ENCODE data around the gene CAMK2A. TPM values are rescaled to one million over a fixed set of nuclear protein-coding genes. Genes with fewer than 3 reads are reported as not detected.

Gene CAMK2A
- total RNA-seq, 6 experiments from 2014 or later = 0.10 to 0.26 (median 0.23) TPM; not detected in 3

DNA sequence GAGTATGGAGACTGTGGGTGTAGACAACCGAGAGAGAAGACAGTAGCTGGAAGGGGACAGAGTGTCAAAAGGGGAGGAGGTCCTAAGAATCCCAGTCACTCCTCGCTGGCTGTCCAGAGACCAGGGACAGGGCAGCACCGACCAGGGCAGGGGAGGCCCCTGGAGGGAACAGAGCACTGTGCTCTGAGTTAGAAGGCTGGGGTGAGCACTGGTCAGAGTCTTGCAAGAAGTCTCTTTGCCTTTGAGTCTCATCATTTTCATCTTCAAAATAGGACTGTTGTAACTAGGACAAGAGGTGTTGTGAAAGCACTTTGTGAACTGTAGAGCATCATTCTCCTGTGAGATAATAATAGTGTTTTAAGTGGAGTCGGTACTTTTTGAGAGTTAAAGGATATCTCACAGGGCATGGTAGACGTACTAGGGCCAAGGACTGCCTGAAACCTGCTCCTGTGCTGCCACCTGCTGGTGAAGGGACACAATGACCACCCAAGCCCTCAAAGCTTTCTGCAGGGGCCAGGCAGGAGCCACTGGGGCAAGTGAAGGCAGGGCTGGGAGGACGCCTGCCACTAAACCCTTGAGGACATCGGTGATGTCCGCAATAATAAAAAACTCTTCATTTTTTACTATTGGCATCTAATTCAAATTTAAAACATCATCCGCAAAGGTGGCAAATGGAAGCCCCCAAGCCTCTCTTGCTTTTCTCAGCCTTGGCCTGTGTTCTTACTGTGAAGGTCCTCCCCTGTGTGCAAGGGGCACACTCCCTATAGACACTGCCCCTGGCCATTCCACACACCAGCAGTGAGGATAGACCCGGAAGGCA, 71.5 kb downstream of the CAMK2A start:
- no peak overlapping the region for H3K4me3 ChIP-seq
- H3K27me3 ChIP-seq = no peaks in the 10 kb centered on the region
- H3K9me3 ChIP-seq = no peaks in the 10 kb centered on the region
- ATAC-seq (peak; percentile 91 to 99 (median 98)), DNase-seq (peak; percentile 82 to 86 (median 83))
- WGBS (ENCODE audit: insufficient coverage, low coverage, low lambda C conversion rate, missing lambda C conversion rate) = 27% methylated on average over 9 of the region's 10 CpGs
- no peaks in the 10 kb centered on the region for H3K36me3 ChIP-seq
- no peak overlapping the region for H3K27ac ChIP-seq
- intact Hi-C loops (cut with DNase I) = loop anchor here (5.0 to 10.0 kb wide), 2 partner anchors 56 to 83 kb away; no protein-coding TSS in a partner anchor
- no peaks in the 10 kb centered on the region for H3K4me1 ChIP-seq
- no peak for TF ChIP-seq POLR2A (IDR thresholded peaks at IDR 0.05)
- TF ChIP-seq, protein P1, sequence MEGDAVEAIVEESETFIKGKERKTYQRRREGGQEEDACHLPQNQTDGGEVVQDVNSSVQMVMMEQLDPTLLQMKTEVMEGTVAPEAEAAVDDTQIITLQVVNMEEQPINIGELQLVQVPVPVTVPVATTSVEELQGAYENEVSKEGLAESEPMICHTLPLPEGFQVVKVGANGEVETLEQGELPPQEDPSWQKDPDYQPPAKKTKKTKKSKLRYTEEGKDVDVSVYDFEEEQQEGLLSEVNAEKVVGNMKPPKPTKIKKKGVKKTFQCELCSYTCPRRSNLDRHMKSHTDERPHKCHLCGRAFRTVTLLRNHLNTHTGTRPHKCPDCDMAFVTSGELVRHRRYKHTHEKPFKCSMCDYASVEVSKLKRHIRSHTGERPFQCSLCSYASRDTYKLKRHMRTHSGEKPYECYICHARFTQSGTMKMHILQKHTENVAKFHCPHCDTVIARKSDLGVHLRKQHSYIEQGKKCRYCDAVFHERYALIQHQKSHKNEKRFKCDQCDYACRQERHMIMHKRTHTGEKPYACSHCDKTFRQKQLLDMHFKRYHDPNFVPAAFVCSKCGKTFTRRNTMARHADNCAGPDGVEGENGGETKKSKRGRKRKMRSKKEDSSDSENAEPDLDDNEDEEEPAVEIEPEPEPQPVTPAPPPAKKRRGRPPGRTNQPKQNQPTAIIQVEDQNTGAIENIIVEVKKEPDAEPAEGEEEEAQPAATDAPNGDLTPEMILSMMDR (IDR thresholded peaks at IDR 0.05) = peak; percentile 87 to 94 (median 92)

DNA sequence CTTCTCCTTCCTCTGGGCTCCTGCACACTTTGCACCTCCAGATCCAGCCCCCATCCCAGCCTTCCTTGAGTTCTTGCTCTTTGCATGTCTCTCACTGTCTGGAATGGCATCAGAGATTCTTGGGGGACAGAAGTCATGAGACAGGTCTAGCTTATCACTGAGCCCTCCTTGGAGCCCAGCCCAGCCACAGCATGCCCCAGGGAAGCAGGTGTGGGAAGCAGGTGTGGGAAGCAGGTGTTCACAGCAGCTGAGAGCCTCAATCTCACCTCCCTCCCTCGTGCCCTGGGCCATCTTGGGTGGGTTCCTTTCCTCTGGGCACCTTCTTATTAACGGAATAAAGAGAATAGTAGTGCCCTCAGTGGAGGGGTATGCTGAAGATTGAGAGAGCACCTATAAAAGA, 72.5 kb downstream of the CAMK2A start:
- no peaks in the 10 kb centered on the region for H3K36me3 ChIP-seq
- 67% methylated on average over 1 of the region's 2 CpGs for WGBS (ENCODE audit: insufficient coverage, low coverage, low lambda C conversion rate, missing lambda C conversion rate)

DNA sequence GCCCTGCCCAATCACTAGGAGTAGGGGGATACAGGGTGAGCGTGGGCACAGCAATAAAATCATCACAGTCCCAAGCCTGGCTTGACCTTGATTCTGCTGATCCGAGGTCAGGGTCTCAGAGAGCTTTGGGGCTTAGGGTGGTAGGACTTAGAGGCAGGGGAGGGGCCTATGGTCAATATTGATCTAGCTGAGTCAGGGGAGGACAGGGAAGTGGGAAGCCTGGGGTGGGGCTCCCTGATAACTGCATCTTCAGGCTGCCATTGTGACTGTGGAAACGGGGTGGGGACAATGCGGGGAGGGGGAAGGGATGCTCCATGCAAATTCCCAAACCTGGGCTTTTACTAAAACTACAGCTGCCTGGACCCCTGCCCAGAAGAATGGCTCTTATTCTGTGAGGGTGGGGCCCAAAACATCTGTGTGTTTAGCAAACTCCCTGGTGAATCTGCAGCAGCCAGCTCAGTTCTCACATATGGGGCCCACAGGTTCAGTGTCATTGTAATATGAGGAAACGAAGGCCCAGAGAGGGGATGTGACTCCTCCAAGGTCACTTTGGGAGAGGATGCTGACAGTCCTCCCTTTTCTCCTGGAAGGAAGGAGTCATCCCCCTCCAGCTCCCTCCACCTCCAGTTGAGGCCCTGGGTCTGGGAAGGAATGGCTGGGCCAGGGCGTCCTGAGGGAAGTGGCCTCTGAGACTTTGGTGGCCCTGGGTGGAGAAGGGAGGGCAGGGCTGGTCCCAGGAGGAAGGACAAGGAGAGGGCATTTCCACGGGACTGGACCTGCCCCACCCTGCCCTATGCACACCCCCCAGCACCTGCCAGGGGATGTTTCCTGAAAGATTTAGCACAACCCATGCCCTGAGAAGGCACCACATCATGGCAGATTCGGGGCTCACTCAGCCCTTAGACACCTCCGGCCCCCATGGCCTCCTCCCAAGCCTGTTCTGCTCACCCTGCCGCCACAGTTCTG, 73.3 kb downstream of the CAMK2A start:
- no peak for ATAC-seq
- H3K27ac ChIP-seq = no peak overlapping the region
- DNase-seq = no peak
- WGBS (ENCODE audit: insufficient coverage, low coverage, low lambda C conversion rate, missing lambda C conversion rate) = 70% methylated on average over 4 of the region's 10 CpGs
- H3K4me3 ChIP-seq = no peak overlapping the region
- TF ChIP-seq, protein P1 (IDR thresholded peaks at IDR 0.05) = no peak
- no peak for TF ChIP-seq POLR2A (IDR thresholded peaks at IDR 0.05)
- no peaks in the 10 kb centered on the region for H3K27me3 ChIP-seq
- H3K36me3 ChIP-seq = no peaks in the 10 kb centered on the region
- H3K4me1 ChIP-seq = no peaks in the 10 kb centered on the region
- intact Hi-C loops (cut with DNase I) = loop anchor here (5.0 to 10.0 kb wide), 2 partner anchors 54 to 81 kb away; no protein-coding TSS in a partner anchor
- H3K9me3 ChIP-seq = no peaks in the 10 kb centered on the region

More for the DNA sequence above, 72.5 kb downstream of the CAMK2A start:
- no peaks in the 10 kb centered on the region for H3K27me3 ChIP-seq
- no peak for TF ChIP-seq POLR2A (IDR thresholded peaks at IDR 0.05)
- TF ChIP-seq, protein P1 (IDR thresholded peaks at IDR 0.05) = no peak
- DNase-seq (no peak), ATAC-seq (no peak)
- H3K4me3 ChIP-seq = no peak overlapping the region
- H3K9me3 ChIP-seq = no peaks in the 10 kb centered on the region
- intact Hi-C loops (cut with DNase I) = loop anchor here (5.0 to 10.0 kb wide), 2 partner anchors 55 to 82 kb away; no protein-coding TSS in a partner anchor
- no peaks in the 10 kb centered on the region for H3K4me1 ChIP-seq
- no peak overlapping the region for H3K27ac ChIP-seq

DNA sequence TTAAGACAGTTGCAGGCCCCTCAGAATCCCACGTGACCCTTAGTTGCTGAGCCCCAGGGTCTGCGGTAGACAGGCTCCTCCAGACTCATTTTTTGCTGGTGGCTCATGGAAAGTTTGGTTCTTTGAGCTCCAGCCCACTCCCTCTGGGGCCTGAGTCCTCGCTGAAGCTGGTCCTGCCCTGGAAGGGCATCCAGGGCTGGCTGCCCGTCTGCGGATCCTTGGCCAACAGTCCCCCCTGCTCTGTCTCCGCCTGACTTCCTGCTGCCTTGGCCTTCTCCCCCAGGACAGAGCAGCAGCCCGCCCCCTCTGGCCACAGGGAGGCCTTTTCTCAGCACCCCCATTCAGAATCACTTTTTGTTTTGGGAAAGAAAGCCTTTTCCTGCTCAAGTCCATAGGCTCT, 75.3 kb downstream of the CAMK2A start:
- WGBS (ENCODE audit: insufficient coverage, low coverage, low lambda C conversion rate, missing lambda C conversion rate) = 63% methylated on average over 1 of the region's 7 CpGs
- Histone ChIP-seq H3K4me3 (no peak overlapping the region), H3K27me3 (no peaks in the 10 kb centered on the region), H3K9me3 (no peaks in the 10 kb centered on the region), H3K36me3 (no peaks in the 10 kb centered on the region), H3K27ac (no peak overlapping the region), H3K4me1 (no peaks in the 10 kb centered on the region)
- intact Hi-C loops (cut with DNase I) = loop anchor here in 1 of 2 donors (10.0 kb wide), 1 partner anchor 79 kb away; no protein-coding TSS in a partner anchor
- TF ChIP-seq, protein P1 (IDR thresholded peaks at IDR 0.05) = no peak
- no peak for TF ChIP-seq POLR2A (IDR thresholded peaks at IDR 0.05)
- no peak for ATAC-seq
- no peak for DNase-seq
